Endometrial microvascular endothelial cells (primary cell): ENCODE data around the gene RPL7A. TPM values are rescaled to one million over a fixed set of nuclear protein-coding genes. Genes with fewer than 3 reads are reported as not detected.

ENCODE experiments used
- in situ Hi-C: cut with HindIII; loops from 2 replicates; pipeline ENCODE4 v1.10.0; 2017; ENCODE audit warnings: low sequenced_read_pairs, low pct_unique_long_range_greater_than_20kb; ENCODE audit errors: inconsistent ontology term
- total RNA-seq: library from RNA; depleted of rRNA; stranded (reverse); fragments of >200 nt; gene quantifications from one replicate; pipeline ENCODE4 v1.2.3, GENCODE V29; 2015; ENCODE audit errors: inconsistent ontology term

Gene RPL7A
- total RNA-seq, 1 donor from 2014 or later, result 2,760 TPM

GRCh38 chr9:133360400-133361393, 12.7 kb downstream of the RPL7A start:
- in situ Hi-C loops, result no loop called here

- in situ Hi-C loops, result no loop called here
Measured at GRCh38 chr9:133361507-133362092, 13.6 kb downstream of the RPL7A start.

- in situ Hi-C loops, result no loop called here
Measured at GRCh38 chr9:133362359-133363044, 14.5 kb downstream of the RPL7A start.

GRCh38 chr9:133366435-133366834, 18.4 kb downstream of the RPL7A start:
- in situ Hi-C loops, result no loop called here

GRCh38 chr9:133367221-133367620, 19.2 kb downstream of the RPL7A start:
- in situ Hi-C loops, result no loop called here

- in situ Hi-C loops, result no loop called here
Measured at GRCh38 chr9:133367778-133368177, 19.8 kb downstream of the RPL7A start.

GRCh38 chr9:133368249-133368881, 20.3 kb downstream of the RPL7A start:
- in situ Hi-C loops, result no loop called here

GRCh38 chr9:133369422-133369821, 21.4 kb downstream of the RPL7A start:
- in situ Hi-C loops, result no loop called here

- in situ Hi-C loops, result no loop called here
Measured at GRCh38 chr9:133369933-133370332, 21.9 kb downstream of the RPL7A start.

GRCh38 chr9:133370685-133371084, 22.7 kb downstream of the RPL7A start:
- in situ Hi-C loops, result no loop called here

- in situ Hi-C loops, result no loop called here
Measured at GRCh38 chr9:133371261-133371711, 23.3 kb downstream of the RPL7A start.

- in situ Hi-C loops, result no loop called here
Measured at GRCh38 chr9:133372144-133372543, 24.1 kb downstream of the RPL7A start.

- in situ Hi-C loops, result loop anchor here (5.0 kb wide), 1 partner anchor 43 kb away; the partner anchor contains the start of gene REXO4
Measured at GRCh38 chr9:133374612-133375115, 26.6 kb downstream of the RPL7A start.

- in situ Hi-C loops, result loop anchor here (5.0 kb wide), 1 partner anchor 42 kb away; the partner anchor contains the start of gene REXO4
Measured at GRCh38 chr9:133375116-133375723, 27.2 kb downstream of the RPL7A start.

GRCh38 chr9:133375724-133376654, 28.0 kb downstream of the RPL7A start, which contains the start of the genes STKLD1 and SURF4:
TSS of gene STKLD1 (plus strand) at chr9:133376366. CDS start at chr9:133376474, 108 bp downstream.
TSS of gene SURF4 (minus strand) at chr9:133376060. CDS start at chr9:133375969, 91 bp downstream.
- in situ Hi-C loops, result loop anchor here (5.0 kb wide), 1 partner anchor 41 kb away; the partner anchor contains the start of gene REXO4

- in situ Hi-C loops, result loop anchor here (5.0 kb wide), 1 partner anchor 40 kb away; the partner anchor contains the start of gene REXO4
Measured at GRCh38 chr9:133377280-133377679, 29.3 kb downstream of the RPL7A start.

GRCh38 chr9:133377721-133378216, 29.8 kb downstream of the RPL7A start:
- in situ Hi-C loops, result loop anchor here (5.0 kb wide), 1 partner anchor 40 kb away; the partner anchor contains the start of gene REXO4
